Erythroblast (primary cell): ENCODE results near the gene DDIT3.

Experiments
- DNase-seq, 2 experiments: peaks; one replicate each; lab custom pipeline; 2025; lab: John Stamatoyannopoulos, UW
- GATA1 ChIP-seq: IDR thresholded peaks from 2 replicates; pipeline ENCODE4 v1.6.1; 2011; ENCODE audit warnings: low read depth, mild to moderate bottlenecking, control low read depth, low read length, moderate library complexity
- POLR2A ChIP-seq: IDR thresholded peaks from 2 replicates; pipeline ENCODE4 v1.6.1; 2011; ENCODE audit warnings: mild to moderate bottlenecking, low read length

Gene DDIT3

DNA sequence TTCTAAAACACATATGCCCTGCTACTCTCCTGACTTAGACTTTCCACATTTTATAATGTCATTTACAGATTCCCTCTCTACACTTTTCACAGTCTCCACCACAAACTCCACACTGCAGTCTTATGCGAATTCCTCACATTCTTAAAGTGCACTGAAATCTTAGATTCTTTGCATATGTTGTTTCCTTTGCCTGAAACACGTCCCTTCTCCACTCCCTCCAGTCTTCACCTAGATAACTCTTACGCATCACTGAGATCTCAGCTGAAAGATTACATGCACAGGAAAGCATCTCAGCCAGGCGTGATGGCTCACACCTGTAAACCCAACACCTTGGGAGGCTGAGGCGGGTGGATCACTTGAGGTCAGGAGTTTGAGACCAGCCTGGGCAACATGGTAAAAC lies 36.8 kb downstream of the DDIT3 start:
- no peak for DNase-seq
- TF ChIP-seq GATA1, result no peak
- TF ChIP-seq POLR2A, result no peak

- DNase-seq, result no peak
- TF ChIP-seq GATA1 (no peak), POLR2A (no peak)
Observed at GRCh38 chr12:57481671-57482070, 38.6 kb downstream of the DDIT3 start.

DNA sequence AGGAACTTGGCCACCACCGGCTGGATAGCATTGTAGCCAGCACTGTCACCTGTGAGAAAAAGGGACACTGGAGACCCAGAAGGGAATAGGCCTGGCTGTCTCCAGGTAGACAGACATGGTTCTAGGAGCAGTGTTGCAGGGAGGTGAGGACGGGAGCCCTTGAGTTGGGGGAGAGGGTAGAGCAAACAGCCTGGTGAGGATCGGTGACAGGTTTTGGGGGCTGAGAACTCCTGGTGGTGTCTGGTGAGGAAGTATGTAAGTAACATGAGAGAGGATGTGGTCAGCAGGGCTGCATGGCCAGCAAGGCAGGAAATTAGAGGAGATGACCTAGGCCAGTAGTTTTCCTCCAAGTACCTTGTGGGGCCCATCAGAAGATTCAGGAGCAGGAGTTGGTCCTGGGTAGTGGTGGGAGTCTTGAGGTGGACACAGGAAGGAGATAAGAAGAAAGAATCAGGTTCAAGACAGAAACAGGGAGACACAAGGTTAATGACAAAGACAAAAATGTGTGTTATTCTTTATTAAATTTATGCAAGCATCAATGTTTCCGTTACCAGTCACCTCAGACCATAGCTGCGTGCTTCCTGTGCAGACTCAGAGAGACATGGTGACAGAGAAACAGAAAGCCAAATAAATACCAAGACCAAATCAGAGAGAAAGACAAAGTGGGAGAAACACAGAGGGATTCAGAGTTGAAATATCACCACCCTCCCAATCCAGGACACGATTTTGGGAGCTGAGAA lies 40.8 kb downstream of the DDIT3 start, which contains the start of gene ARHGAP9:
Gene ARHGAP9, minus strand, starts transcription at position 491 of the 740 bp plus-strand sequence. Its CDS starts 460 bp downstream, at position 31.
- no peak for TF ChIP-seq POLR2A
- no peak for TF ChIP-seq GATA1
- DNase-seq, result no peak

DNA sequence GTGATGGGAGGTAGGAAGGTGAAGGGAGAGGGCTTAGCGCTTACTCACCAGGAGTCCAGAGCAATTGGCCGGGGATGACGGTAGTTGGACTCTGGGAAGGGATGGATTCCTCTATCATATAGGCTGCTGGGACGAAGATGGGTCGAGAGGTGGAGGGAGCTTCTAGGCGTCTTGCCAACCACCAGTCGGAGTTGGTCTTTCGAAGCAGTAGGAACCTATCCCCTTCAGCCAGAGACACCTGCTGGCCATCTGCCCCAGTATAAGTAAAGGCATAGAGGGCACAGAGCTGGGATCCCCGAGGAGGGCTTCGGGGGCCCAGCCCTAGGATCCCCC lies 41.3 kb downstream of the DDIT3 start:
- DNase-seq, result no peak
- TF ChIP-seq GATA1 (no peak), POLR2A (no peak)

DNA sequence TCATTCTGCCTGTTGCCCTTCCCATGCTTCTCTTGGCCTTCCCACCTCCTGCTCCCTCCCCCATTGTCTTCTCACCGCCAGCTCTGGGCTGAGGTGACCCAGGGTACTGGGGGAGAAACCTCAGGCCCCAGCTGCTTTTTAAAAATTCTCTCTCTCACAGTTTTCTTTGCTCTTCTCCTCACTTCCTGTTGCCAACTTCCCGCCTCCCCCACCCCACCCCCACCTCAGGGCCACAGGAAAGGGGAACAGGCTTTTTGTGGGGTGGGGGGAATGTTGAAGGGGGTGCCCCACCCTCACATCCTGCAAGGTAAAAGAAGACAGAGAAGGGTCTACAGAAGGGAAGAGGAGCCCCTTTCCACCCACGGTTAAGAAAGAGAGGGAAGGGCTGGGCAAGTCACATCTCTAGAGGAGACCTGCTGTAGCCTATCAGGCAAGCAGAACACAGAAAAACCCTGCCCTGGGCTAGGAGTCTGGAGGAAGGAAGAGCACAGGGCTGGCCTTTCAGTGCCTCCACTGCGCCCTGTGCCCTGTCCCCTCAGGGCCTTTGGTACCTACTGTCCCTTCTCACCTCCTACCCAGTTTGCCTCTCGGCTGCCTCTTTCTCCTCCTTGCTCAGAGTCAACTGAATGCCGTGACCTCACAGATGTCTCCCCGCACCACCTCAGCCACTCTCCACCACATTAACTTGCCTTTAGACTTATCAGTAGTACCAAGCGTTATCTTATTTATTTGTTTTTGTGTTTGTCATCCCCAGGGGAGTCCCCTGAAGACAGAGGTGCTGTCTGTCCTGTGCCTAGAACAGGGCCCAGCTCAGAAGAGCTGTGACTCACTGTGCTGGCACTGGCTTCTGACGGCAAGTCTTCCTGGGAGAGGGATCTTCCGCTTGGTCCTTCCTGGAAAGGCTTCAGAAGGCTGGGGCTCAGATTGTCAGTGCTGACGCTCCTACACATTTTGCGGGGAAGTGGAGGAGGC lies 42.3 kb downstream of the DDIT3 start:
- no peak for DNase-seq
- no peak for TF ChIP-seq GATA1
- TF ChIP-seq POLR2A, result no peak

- TF ChIP-seq GATA1, result no peak
- TF ChIP-seq POLR2A, result no peak
- DNase-seq, result no peak
Observed at GRCh38 chr12:57476993-57477709, 43.2 kb downstream of the DDIT3 start.

DNA sequence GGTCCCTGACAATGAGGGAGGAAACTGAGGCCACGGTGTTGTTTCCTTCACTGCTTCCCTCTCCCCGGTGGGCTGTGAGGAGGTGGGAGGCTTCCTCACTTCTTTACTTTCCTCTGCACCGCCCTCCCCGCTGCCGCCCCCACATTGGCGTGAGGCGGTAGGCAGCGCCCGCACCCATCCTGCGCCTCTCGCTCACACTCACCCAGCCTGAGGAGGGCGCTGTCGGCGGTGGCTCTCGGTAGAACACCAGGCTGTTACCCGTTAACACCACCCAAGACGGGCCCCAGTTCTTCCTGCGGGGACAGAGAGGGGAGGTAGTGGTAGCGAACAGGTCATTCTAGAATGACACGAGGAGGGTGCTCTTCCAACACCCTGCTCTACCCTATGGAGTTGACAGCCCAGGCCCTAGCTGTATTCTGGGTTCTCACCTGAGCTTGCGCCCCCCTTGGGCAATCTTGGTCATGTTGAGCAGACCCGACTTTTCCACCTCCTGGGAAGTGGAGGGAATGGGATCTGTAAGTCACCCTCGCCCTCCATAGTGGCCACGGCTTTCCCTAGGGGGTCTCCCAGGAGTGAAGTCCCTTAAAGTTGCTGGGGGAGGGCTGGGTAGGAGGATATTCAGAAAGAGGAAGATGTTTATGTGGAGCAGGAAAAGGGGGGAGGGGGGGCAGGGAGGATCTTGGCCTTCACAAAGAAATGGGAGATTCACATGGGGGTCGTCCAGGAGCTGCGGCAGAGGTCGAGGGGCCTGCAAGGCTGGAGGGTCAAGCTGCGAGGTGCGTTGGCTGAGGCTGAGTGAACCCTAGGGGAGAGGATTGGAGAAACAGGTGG lies 43.9 kb downstream of the DDIT3 start:
- DNase-seq, result peak; percentile 68 to 75
- peak; percentile 39 for TF ChIP-seq POLR2A
- no peak for TF ChIP-seq GATA1

GRCh38 chr12:57475271-57476161 lies 44.8 kb downstream of the DDIT3 start:
- no peak for DNase-seq
- no peak for TF ChIP-seq POLR2A
- no peak for TF ChIP-seq GATA1

GRCh38 chr12:57474862-57475261 lies 45.5 kb downstream of the DDIT3 start:
- TF ChIP-seq GATA1 (no peak), POLR2A (no peak)
- DNase-seq, result no peak

DNA sequence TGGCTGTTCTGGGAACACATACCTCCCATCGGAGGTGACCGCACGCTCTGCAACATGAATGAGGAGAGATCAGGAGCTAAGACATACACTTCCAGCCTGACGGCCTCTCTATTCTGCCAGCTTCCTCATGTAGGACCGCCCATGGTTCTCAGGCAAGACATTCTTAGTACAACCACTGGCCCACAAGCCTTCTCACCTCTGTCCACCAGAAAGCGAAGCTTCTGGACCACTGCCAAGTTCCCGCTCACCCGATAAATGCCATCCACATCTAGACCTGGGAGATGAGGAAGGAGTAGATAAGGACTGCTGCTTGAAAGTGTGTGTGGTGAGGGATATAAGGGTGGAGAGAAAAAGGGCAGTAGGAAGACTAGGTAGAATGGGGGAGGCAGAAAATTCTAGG lies 45.9 kb downstream of the DDIT3 start:
- DNase-seq, result no peak
- no peak for TF ChIP-seq GATA1
- no peak for TF ChIP-seq POLR2A

GRCh38 chr12:57473886-57474285 lies 46.4 kb downstream of the DDIT3 start:
- no peak for DNase-seq
- TF ChIP-seq GATA1, result no peak

DNA sequence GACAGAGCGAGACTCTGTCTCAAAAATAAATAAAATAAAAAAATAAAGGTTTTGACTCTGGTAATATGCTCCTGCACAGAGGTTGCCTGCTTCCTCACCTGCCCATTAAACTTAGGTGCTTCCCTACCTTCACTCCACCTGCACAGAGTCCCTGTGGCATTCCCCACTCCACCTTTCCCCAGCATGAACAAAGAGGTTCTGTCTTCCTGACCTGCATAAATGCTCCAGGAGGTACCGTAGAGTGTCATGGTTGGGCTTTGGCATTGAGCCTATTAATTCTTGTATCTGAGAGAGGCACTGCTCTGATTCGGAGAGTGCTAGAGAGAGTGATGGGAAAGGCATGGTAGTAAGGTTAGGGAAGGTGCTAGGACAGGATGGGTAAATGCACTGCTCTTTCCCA lies 46.9 kb downstream of the DDIT3 start:
- TF ChIP-seq GATA1 (no peak), POLR2A (no peak)
- no peak for DNase-seq
